Epithelial cell of proximal tubule (primary cell): ENCODE results near the gene TNFAIP2. TPM values are rescaled to one million over a fixed set of nuclear protein-coding genes. Genes with fewer than 3 reads are reported as not detected.

Experiments
- DNase-seq: peaks from one replicate; pipeline ENCODE4 v3.0.0-alpha.2; 2011; ENCODE audit warnings: low read depth
- H3K4me3 ChIP-seq: 2 replicates; pipeline ENCODE4 v1.5.1; 2011; ENCODE audit warnings: low read depth, mild to moderate bottlenecking, low read length
- total RNA-seq: library from RNA; depleted of rRNA; stranded (reverse); fragments of >200 nt; gene quantifications from 2 replicates; pipeline ENCODE4 v1.2.3, GENCODE V29; 2015
- TF ChIP-seq, protein P1 (sequence below): conservative IDR thresholded peaks from 2 replicates; pipeline ENCODE4 v1.5.1; 2012; ENCODE audit warnings: low read depth, mild to moderate bottlenecking, low read length

The TNFAIP2 gene
- total RNA-seq, 1 donor from 2014 or later = 155 TPM

DNA sequence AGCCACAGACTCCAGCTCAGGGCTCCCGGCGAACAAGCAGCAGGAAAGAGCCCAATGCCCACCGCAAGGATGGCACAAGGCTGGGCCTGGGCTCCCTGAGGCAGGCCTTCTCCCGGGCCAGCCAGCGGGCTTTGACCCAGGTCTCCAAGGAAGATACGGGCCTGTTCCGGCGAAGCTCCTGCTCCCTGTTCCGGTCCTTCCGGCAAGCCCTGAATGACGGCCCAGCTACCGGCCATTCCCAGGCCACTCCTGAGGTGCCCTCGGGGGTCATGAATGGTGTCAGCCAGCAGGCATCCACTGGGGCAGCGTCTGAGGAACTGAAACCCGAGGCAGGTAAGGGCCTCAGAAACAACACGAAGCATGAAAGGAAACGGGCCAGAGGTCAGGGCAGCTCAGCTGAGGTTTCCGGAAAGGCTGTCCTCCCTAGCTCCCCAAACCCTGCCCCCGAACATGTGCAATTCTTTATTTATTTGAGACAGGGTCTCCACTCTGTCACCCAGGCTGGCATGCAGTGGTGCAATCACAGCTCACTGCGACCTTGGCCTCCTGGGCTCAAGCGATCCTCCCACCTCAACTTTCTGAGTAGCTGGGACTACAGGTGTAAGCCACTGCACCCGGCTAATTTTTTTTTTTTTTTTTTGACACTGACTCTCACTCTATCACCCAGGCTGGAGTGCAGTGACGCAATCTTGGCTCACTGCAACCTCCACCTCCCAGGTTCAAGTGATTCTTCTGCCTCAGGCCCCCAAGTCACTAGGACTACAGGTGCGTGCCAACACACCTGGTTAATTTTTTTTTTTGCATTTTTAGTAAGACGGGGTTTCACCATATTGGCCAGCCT, 22.8 kb upstream of the TNFAIP2 start:
- no peak for DNase-seq
- H3K4me3 ChIP-seq = no peak overlapping the region
- TF ChIP-seq, protein P1, sequence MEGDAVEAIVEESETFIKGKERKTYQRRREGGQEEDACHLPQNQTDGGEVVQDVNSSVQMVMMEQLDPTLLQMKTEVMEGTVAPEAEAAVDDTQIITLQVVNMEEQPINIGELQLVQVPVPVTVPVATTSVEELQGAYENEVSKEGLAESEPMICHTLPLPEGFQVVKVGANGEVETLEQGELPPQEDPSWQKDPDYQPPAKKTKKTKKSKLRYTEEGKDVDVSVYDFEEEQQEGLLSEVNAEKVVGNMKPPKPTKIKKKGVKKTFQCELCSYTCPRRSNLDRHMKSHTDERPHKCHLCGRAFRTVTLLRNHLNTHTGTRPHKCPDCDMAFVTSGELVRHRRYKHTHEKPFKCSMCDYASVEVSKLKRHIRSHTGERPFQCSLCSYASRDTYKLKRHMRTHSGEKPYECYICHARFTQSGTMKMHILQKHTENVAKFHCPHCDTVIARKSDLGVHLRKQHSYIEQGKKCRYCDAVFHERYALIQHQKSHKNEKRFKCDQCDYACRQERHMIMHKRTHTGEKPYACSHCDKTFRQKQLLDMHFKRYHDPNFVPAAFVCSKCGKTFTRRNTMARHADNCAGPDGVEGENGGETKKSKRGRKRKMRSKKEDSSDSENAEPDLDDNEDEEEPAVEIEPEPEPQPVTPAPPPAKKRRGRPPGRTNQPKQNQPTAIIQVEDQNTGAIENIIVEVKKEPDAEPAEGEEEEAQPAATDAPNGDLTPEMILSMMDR = no peak

DNA sequence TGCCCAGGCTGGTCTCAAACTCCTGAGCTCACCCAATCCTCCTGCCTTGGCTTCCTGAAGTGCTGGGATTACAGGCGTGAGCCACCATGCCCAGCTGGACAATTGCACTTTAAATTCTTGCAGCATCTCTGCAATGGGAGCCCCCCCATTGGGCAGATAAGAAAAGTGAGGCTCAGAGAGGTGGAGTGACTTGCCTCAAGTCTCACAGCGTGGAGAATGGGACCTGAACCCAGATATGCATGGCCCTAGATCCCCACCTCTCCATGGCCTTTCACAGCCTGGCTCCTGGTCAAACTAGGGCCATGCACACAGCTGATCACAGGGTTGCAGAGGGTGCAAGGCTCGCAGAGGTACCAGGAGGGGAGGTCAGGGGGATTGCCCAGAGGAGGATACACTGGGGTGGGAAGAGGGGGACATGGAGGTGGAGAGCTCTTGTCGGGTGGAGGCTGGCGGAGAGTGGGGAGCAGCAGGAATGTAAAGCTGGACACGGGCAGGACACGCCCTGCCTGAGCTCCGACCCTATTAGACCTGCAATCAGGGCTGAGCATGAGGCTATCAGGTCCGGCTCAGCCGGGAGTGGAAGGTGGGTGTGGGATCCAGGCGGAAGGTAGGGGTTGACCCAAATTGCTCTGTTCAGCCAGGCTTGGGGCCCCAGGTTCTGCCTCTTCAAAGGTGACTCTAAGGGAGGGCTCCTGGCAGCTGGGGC, 21.9 kb upstream of the TNFAIP2 start:
- TF ChIP-seq, protein P1 = no peak
- H3K4me3 ChIP-seq = no peak overlapping the region

DNA sequence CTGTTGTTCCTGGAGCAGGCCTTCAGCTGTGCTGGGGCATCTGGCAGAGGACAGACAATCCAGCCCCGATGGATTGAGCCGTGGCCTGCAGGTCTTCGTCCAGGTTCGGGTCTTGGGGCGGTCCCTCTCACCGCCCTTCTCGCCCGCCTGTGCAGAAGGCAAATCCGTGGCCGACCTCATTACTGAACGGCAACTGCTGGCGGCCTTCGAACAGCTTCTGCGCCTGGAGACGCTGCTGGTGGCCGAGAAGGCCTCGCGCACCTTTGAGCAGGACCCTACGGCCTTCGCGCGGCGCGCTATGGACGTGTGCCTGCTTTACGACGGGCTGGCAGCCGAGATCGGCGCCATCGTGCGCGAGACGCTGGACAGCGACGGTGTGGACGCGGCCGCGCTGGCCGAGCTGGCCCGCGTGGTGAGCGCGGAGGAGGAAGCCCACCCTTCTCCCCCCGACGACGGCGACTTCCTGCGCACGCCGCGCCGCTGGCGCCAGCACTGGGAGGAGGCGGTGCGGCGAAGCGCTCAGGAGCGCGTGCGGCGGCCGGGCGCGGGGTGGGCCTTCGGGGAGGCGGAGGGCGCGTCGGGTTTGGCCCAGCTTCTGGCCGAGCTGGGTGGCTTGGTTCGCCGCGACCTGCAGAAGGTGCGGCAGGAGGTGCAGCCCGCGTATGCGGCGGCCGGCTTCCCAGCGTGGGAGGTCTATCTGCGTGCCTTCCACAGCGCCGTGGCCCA, 21.1 kb upstream of the TNFAIP2 start:
- no peak overlapping the region for H3K4me3 ChIP-seq
- no peak for DNase-seq
- TF ChIP-seq, protein P1 = no peak

More for the DNA sequence above, 21.9 kb upstream of the TNFAIP2 start:
- DNase-seq = no peak

DNA sequence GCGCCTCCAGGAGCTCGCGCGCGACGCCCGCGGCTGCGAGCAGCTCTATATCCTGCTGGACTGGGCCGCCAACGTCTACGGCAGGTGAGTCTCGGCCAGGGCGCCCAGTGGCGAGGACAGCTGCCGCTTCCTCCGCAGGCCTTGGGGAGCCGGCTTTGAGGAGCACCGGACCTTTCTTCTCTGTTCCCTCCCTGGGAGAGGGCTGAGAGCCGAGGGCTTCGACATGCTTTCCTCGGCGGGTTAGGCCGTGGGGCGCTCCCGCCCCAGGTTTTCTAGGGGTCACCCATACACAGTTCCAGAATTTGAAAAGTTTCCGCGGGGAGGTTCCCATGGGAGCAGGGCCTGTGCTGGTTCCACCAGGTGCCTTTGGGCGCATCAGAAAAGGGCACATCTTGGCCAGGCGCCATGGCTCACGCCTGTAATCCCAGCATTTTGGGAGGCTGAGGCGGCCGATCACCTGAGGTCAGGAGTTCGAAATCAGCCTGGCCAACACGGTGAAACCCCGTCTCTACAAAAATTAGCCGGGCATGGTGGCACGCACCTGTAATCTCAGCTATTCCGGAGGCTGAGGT, 20.5 kb upstream of the TNFAIP2 start:
- DNase-seq = no peak
- H3K4me3 ChIP-seq = no peak overlapping the region
- TF ChIP-seq, protein P1 = no peak

DNA sequence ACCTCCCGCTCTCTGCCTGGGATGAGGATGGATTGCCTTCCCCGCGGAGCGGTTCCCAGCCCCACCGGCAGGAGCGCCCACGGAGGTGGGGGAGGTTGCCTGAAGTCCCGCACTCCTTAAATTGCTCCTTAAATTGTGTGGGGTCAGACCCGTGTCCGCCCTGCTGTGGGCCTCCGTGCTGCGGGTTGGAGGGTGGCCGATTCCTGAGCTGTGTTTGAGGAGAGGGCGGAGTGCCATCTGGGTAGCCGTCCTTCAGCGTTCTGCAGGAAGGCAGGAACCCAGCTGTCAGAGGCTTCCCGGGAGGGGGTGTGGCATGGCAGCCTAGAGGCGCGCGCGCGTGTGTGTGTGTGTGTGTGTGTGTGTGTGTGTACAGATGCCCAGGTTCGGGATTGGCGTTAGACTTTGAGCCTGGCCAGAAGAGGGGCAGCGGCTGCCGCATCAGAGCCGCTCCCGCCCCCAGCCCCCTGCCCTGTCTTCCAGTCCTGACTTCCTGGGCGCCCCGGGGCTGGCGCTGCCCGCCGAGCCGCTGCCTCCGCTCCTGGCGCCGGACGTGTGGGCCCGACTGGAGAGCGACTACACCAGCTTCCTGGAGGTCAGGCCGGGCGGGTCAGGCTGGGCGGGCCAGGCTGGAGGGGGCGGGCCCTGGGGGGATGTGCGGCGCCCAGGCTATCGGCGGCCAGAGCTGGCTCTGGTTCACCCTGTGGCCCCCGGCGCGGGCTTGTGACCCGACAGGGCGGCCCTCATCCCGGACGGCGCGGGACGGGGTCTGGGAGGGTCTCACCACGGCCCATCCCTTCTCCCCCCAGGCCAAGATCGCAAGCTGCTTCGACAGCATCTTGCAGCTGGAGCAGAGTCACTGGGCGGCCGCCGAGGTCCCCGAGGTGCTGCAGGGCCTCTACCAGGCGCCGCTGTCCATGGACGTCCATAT, 19.5 kb upstream of the TNFAIP2 start:
- H3K4me3 ChIP-seq = peak overlapping the region; percentile 44
- TF ChIP-seq, protein P1 = peak; percentile 42
- no peak for DNase-seq

DNA sequence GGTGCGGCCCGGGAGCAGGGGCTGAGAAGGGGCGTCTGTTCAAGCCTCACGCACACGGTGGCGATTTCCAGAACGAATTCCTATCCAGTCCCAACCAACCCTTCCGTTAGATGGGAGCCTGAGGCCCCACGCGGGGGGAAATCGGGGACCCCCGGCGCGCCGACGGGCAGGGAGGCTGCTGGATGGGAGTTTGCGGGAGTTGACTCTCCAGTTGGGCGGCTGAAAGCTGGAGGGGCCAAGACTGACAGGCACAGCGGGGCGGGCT, 18.9 kb upstream of the TNFAIP2 start:
- DNase-seq = no peak
- TF ChIP-seq, protein P1 = no peak
- no peak overlapping the region for H3K4me3 ChIP-seq
